Measurements from ENCODE around the gene ABCF1.

The ABCF1 gene

DNA sequence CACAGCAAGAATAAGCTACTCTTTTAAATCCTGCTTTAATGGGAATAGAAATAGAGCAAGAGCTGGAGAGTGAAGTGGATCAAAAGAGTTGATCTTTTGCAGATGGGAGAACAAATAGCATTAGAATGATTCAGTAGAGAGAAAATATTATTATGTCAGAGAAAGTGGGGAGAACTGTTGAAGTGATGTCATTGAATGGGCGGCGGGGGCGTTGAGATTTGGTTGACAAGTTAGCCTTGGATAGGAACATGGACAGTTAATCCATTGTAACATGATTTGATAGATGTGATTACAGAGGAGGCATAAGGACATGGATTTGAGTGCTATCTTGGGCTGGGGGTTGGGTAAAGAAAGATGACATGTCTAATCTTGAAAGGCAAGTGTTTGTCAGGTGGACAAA is 64.6 kb downstream of the ABCF1 start:
- no peak for DNase-seq

DNA sequence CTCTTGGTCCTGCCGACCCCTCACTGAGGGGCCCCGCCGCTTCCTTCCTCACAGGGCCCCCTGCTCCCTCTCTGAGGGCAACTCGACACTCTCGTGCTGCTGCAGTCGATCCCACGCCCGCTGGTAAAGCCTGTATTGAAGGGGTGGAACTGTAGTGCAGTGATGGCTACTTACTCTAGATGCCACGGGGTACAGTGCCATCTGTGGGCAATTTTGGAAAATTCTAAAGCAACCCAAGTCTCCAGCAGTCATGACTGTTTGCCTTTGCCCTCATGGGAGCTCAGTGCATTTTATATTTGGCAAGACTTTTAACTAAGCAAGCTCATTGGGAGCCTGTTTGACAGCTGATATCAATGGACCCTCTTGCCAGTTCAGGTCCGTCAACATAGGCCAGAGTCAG is 69.2 kb downstream of the ABCF1 start:
- no peak for DNase-seq

DNA sequence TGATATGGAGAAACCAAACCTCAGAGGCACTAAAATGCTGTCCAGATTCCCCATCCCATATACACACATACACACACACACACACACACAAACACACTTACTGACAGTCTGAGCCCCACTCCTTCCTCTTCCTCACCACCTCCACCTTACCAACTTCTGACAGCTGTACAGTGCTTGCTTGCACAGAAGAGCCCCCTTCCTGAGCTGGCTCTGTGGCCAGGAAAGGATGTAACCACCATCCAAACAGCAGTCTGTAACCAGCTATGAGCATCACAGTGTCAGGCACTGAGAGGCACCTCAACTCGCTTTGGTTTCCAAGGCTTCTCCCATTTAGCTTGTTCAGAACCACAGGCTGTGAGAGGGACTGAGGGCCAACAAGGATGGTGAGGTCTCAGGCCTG is 69.8 kb downstream of the ABCF1 start:
- no peak for DNase-seq
